Right forelimb (tissue), 1 donor: ENCODE data around the gene PARG.
"Not testable (repeated sequence)": the region's sequence is repeated elsewhere in the genome, so short reads cannot be mapped to it uniquely, and the experiment has no call there.

Experiments used
- DNase-seq: peaks from one replicate; pipeline ENCODE4 v3.0.0-alpha.2; 2018

PARG gene

DNA sequence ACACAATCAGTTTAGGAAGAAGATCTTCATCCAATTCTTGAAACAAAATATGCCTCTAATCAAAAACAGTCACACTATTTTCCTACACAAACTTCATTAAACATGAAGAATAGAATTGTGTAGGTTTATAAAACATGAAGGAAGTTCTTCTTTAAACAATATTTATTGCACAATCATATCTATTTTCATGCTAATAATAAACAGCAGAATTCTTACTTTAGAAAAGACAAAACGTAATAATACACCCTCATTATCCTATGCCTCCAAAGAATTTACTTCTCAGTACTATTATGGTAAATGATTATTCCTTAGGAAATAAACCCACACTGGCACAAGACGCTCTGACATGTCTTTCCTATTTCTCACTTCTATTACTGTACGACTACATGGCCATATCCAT is 41.4 kb downstream of the PARG start:
- DNase-seq: not testable (repeated sequence)

- DNase-seq: not testable (repeated sequence)
Observed at GRCh38 chr10:49899999-49900398, 41.8 kb downstream of the PARG start.

DNA sequence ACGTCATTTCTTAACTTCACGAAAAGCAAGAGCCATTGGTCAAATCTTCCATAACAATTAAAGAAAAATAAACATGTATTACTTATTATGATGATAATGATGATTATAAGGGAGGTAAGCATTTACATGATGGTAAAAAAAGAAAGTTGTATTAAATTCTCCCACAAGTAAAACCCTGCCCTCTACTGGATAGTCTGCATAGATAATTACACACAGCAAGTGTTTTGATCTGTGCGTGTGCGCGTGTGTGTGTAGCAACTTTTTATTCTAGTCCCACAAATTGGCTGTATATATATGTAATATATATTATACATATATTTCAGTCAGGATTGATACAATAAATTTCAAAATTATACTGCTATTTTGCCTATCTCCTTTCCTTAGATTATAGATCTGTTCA is 51.8 kb downstream of the PARG start:
- not testable (repeated sequence) for DNase-seq

- not testable (repeated sequence) for DNase-seq
Observed at GRCh38 chr10:49884739-49885331, 57.0 kb downstream of the PARG start.

DNA sequence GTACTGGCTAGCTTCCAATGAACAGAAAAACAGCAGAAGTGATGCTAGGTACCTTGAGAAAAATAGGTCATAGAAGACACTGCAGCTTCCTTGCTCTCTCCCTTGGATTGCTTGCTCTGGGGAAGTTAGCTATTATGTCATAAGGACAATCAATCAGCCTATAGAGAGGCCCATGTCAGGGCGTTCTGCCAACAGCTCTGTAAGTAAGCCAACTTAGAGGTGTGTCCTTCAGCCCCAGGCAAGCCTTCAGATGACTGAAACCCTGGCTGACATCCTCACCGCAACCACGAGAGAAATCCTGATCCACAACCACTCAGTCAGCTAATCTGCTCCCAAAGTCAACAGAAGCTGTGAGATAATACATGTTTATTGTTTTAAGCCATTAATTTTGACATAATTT is 58.0 kb downstream of the PARG start:
- DNase-seq: not testable (repeated sequence)

GRCh38 chr10:49882327-49882726 is 59.5 kb downstream of the PARG start:
- not testable (repeated sequence) for DNase-seq

- not testable (repeated sequence) for DNase-seq
Observed at GRCh38 chr10:49872740-49873139, 69.1 kb downstream of the PARG start.

DNA sequence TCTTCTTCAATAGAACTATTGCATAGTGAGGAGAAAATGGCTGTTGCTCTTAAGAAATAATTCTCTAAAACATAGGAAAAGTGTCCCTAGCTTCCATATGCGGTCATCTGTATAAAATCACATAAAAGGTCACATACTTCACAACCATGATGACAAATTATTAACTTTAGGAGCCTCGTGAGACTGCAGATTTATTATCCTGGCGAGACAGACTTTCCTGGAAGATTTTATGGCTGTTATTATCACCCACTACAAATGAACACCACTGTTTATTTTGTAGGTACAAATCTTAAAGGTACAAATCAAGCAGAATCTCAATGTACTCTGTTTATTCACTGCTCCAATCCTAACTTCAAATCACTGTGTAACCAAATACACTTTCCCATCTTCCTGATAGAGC is 70.4 kb downstream of the PARG start:
- not testable (repeated sequence) for DNase-seq

- DNase-seq: not testable (repeated sequence)
Observed at GRCh38 chr10:49859933-49860332, 81.9 kb downstream of the PARG start.

DNA sequence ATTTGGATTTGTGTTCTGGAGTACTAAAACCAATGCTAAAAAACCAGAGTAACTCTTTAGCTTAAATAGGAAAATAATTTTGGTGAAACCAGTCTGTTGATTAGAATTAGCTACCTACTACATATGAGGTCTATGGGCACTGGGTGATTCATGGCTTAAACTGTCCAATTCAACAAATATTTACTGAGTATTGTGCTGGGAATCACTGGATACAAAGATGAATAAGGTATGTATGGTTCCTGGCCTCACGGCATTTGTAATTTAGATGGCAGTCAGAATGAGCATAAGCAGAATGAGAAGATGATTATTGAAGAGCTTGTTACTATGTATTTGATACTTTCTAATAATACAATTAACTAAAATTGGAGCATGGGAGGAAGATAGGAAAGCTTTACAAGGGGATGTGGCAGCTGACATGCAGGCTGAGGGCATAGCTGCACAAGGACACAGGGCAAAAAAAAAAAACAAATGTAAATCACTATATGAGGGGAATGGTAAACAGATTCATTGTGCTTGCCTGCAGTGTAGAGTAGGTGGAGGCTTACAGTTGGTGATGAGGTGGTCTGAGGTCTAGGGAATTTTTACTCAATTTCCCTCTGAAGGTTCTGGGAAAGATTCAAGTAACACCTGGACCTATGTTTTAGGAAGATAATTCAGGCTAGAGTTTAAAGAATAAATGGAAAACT is 83.0 kb downstream of the PARG start:
- not testable (repeated sequence) for DNase-seq

DNA sequence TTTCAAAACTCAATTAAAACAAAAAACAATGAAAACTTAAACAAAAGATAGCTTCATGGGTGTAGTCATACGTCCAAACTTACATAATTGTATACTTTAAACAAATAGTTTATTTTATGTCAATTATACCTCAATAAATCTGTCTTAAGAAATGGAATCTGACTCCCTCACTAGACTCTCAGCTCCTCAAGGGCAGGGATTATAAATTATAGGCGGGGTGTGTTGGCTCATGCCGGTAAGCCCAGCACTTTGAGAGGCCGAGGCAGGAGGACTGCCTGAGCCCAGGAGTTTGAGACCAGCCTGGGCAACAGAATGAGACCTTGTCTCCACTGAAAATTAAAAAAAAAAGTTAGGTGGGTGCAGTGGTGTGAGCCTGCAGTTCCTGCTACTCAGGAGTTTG is 92.3 kb downstream of the PARG start:
- DNase-seq: not testable (repeated sequence)

- no peak for DNase-seq
Observed at GRCh38 chr10:49844775-49845595, 96.8 kb downstream of the PARG start.

- DNase-seq: not testable (repeated sequence)
Observed at GRCh38 chr10:49842333-49842628, 99.5 kb downstream of the PARG start.

DNA sequence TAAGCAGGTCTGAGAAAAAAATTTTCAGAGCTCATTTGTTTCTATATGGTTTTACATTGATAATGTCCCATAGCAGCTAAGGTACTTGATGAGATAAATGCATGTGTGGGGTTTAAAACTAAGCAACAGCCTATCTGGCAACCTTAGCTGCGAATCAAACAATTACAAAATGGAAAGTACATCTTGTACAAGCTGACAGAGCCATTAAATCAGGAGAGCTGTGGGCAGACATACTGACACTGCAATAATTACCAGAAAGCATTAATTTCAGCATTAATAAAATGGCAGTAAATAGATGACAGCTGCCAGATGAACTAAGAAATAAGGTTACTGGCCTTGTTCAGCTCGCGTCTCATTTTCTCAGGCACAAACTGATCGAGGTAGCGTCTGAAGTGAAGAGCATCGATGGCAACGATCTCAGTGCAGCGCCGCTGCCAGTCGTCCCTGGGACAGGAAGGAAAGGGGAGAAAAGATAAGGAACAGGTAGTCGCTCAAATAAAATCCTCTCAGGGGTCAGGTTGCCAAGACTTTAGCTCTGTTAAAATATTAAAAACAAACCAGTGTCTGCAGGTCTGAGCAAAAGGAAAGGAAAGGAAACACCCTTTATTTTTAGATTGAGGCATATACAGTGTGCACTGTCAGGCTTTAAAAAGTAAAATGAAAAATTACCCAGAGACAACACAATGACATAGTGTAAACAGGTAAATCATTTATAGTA is 100.1 kb downstream of the PARG start:
- no peak for DNase-seq

DNA sequence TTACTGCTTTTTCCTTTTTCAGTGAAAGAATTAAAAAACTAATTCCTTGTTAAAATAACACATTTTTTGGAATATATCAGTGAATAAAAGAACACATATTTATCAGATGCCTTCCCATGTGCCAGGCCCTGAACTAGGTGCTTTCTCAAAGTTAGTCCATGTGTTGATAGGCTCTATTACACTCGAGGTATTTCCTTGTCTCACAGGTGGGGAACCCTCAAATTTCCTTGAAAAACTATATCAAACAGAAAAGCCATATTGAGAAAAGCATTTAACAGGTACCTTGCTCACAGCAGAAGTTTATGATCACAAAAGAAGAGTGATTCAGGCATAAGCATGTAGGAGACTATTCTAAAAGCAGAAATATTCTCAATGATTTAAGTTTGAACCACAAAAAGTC is 104.1 kb downstream of the PARG start:
- no peak for DNase-seq

- DNase-seq: no peak
Observed at GRCh38 chr10:49837051-49837478, 104.8 kb downstream of the PARG start.

GRCh38 chr10:49834976-49835375 is 106.9 kb downstream of the PARG start:
- no peak for DNase-seq

- no peak for DNase-seq
Observed at GRCh38 chr10:49834201-49834600, 107.6 kb downstream of the PARG start.

GRCh38 chr10:49833168-49833567 is 108.7 kb downstream of the PARG start:
- no peak for DNase-seq

GRCh38 chr10:49831352-49832035 is 110.3 kb downstream of the PARG start:
- DNase-seq: no peak

DNA sequence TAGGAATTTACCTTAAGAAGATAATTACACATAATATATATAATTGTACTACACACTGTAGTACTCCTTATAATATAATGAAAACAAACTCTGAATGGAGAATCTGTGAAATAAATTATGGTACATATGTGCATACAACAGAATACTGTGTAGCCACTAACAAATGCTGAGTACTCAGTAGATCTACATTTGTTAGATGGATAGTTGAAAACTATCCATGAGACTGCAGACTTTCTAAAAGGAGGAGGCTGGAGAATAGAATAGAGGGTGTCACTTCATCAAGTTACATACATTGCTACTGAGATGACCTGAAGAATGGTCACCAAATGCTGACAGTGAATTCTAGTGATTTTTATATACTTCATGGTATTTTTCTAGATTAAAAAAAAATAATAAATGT is 111.0 kb downstream of the PARG start:
- no peak for DNase-seq

- no peak for DNase-seq
Observed at GRCh38 chr10:49830016-49830415, 111.8 kb downstream of the PARG start.

DNA sequence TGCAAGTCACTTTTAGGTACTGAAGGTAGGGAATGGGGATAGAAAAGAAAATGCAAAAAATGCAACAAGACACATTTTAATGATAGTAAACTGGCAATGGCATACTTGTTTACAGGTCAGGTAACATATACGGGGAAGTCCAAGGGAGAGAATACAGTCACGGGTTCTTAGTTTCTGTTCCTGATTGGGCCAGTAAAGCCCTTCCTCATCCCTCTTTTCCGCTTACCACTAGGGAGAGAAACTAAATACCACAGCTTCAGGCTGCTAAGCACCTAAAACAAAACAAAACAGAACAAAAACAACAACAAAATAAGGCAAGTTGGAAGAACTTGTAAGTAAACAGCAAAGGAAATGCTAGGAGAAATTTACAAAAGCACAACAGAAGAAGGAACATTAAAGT is 114.5 kb downstream of the PARG start:
- no peak for DNase-seq
